GM12874 (cell line): ENCODE results near the gene MYCBPAP.

ENCODE experiments used
- CTCF ChIP-seq: IDR thresholded peaks from 2 replicates; pipeline ENCODE4 v1.5.1; 2011; ENCODE audit warnings: low read depth, mild to moderate bottlenecking, control low read depth, low read length, moderate library complexity; ENCODE audit not compliant: insufficient read depth

Gene MYCBPAP

GRCh38 chr17:50488880-50489279, 19.4 kb upstream of the MYCBPAP start:
- TF ChIP-seq CTCF = no peak

- TF ChIP-seq CTCF = no peak
Observed at GRCh38 chr17:50491505-50491904, 16.7 kb upstream of the MYCBPAP start.

GRCh38 chr17:50492214-50492613, 16.0 kb upstream of the MYCBPAP start:
- no peak for TF ChIP-seq CTCF

- TF ChIP-seq CTCF = no peak
Observed at GRCh38 chr17:50493744-50494143, 14.5 kb upstream of the MYCBPAP start.

GRCh38 chr17:50495217-50495823, 12.9 kb upstream of the MYCBPAP start:
- no peak for TF ChIP-seq CTCF

GRCh38 chr17:50495918-50496317, 12.3 kb upstream of the MYCBPAP start:
- TF ChIP-seq CTCF = no peak

GRCh38 chr17:50498021-50498874, 10.0 kb upstream of the MYCBPAP start:
- TF ChIP-seq CTCF = no peak
